NB4 (cell line): ENCODE data around the gene CYP27C1.

Experiments used
- MAX ChIP-seq: IDR thresholded peaks from 2 replicates; pipeline ENCODE4 v1.6.1; 2011; ENCODE audit warnings: low read depth, low read length
- POLR2A ChIP-seq: IDR thresholded peaks from 2 replicates; pipeline ENCODE4 v1.6.1; 2011; ENCODE audit warnings: mild to moderate bottlenecking; ENCODE audit not compliant: insufficient read length; ENCODE audit errors: extremely low read depth
- TF ChIP-seq, protein P1 (sequence below): IDR thresholded peaks from one replicate; pipeline ENCODE4 v1.5.1; 2012; ENCODE audit warnings: low read depth, low read length

DNA sequence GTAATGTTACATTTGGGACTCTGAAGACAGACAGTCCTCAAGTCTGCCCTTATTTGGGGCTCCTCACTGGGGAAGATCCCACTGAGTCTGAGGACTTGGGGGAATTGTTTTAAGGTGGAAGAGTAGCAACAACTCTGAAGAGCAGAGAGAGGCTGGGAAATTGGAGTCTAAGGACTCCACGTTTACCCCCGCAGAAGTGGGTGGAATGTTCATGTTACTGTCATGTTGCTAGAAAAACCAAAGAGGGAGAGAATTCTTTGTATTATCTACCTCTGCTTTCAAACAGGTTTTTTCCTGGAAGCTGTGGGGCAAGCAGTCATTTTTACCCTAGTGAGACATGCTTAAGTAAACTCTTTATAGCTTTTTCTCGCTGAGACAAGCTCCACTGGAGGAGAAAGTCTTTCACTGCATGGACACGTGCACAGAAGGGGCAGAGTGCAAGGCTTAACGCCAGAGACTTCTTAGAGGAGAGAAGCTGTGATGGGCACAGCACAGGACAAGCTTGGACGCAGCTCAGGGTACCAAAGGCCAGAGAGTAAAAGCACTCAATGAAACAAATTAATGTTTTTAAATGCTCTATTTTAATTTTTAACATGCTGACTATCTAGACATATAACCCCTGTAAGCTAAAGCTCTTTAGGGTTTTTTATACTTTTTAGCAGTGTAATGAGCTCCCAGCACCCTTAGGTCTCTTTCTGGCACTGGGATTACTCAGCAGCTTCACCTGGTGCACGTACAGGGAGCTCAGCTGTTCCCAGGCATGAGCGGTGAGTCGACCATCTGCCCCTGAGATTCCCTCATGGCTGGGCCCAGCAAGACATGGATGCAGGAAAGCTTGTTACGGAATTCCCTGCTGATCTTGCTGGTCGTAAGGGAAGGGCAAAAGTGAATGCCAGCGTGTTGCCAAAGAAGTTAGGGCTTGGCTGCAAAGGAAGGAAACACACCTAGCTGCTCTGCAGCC is 58.6 kb downstream of the CYP27C1 start:
- TF ChIP-seq, protein P1, sequence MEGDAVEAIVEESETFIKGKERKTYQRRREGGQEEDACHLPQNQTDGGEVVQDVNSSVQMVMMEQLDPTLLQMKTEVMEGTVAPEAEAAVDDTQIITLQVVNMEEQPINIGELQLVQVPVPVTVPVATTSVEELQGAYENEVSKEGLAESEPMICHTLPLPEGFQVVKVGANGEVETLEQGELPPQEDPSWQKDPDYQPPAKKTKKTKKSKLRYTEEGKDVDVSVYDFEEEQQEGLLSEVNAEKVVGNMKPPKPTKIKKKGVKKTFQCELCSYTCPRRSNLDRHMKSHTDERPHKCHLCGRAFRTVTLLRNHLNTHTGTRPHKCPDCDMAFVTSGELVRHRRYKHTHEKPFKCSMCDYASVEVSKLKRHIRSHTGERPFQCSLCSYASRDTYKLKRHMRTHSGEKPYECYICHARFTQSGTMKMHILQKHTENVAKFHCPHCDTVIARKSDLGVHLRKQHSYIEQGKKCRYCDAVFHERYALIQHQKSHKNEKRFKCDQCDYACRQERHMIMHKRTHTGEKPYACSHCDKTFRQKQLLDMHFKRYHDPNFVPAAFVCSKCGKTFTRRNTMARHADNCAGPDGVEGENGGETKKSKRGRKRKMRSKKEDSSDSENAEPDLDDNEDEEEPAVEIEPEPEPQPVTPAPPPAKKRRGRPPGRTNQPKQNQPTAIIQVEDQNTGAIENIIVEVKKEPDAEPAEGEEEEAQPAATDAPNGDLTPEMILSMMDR = no peak
- TF ChIP-seq MAX (no peak), POLR2A (no peak)
